Stimulated activated CD8-positive, alpha-beta memory T cell treated with anti-CD3 and anti-CD28 coated beads, Interleukin-7, amount 100 ng/mL, for 24 hours (primary cell): ENCODE data around the gene TJAP1.
"Not testable (repeated sequence)": the region's sequence is repeated elsewhere in the genome, so short reads cannot be mapped to it uniquely, and the experiment has no call there.

Experiments
- DNase-seq: peaks from one replicate; pipeline ENCODE4 v3.0.0-alpha.2; 2020; ENCODE audit warnings: low read depth

The TJAP1 gene

GRCh38 chr6:43505718-43506117 is 28.3 kb downstream of the TJAP1 start:
- DNase-seq = no peak

GRCh38 chr6:43506171-43506570 is 28.8 kb downstream of the TJAP1 start:
- no peak for DNase-seq

- peak; percentile 70 for DNase-seq
These were observed 29.5 kb downstream of the TJAP1 start for GRCh38 chr6:43506667-43507471.

GRCh38 chr6:43508481-43509141 is 31.2 kb downstream of the TJAP1 start:
- DNase-seq = no peak

- DNase-seq = no peak
These were observed 32.0 kb downstream of the TJAP1 start for GRCh38 chr6:43509142-43509983.

- peak; percentile 56 for DNase-seq
These were observed 32.8 kb downstream of the TJAP1 start, which contains the start of gene LRRC73 for GRCh38 chr6:43509984-43510826. Gene LRRC73 (minus strand): TSS chr6:43510346. CDS start chr6:43509785, 561 bp downstream.

GRCh38 chr6:43510827-43511163 is 33.4 kb downstream of the TJAP1 start:
- DNase-seq = no peak

GRCh38 chr6:43511824-43512415 is 34.5 kb downstream of the TJAP1 start:
- DNase-seq = no peak

- DNase-seq = no peak
These were observed 38.4 kb downstream of the TJAP1 start for GRCh38 chr6:43515808-43516207.

- DNase-seq = no peak
These were observed 39.0 kb downstream of the TJAP1 start for GRCh38 chr6:43516367-43516696.

- peak; percentile 95 for DNase-seq
These were observed 39.5 kb downstream of the TJAP1 start, which contains the start of the genes POLR1C and YIPF3 for GRCh38 chr6:43516697-43517504. Gene POLR1C (plus strand): TSS chr6:43517089. CDS start chr6:43517110, 21 bp downstream. Gene YIPF3 (minus strand): TSS chr6:43516926. CDS start chr6:43516807, 119 bp downstream.

GRCh38 chr6:43517505-43518357 is 40.4 kb downstream of the TJAP1 start:
- DNase-seq = no peak

GRCh38 chr6:43520097-43520496 is 42.7 kb downstream of the TJAP1 start:
- no peak for DNase-seq

- DNase-seq = no peak
These were observed 44.5 kb downstream of the TJAP1 start for GRCh38 chr6:43521836-43522235.

GRCh38 chr6:43522547-43523261 is 45.3 kb downstream of the TJAP1 start:
- no peak for DNase-seq

- DNase-seq = no peak
These were observed 45.9 kb downstream of the TJAP1 start for GRCh38 chr6:43523284-43523683.

GRCh38 chr6:43524483-43524961 is 47.2 kb downstream of the TJAP1 start:
- no peak for DNase-seq

GRCh38 chr6:43532201-43532600 is 54.8 kb downstream of the TJAP1 start:
- no peak for DNase-seq

GRCh38 chr6:43538986-43539385 is 61.6 kb downstream of the TJAP1 start:
- not testable (repeated sequence) for DNase-seq
